ENCODE data around the gene HTR3B.
"Not testable (repeated sequence)": the region's sequence is repeated elsewhere in the genome, so short reads cannot be mapped to it uniquely, and the experiment has no call there.

Gene HTR3B

DNA sequence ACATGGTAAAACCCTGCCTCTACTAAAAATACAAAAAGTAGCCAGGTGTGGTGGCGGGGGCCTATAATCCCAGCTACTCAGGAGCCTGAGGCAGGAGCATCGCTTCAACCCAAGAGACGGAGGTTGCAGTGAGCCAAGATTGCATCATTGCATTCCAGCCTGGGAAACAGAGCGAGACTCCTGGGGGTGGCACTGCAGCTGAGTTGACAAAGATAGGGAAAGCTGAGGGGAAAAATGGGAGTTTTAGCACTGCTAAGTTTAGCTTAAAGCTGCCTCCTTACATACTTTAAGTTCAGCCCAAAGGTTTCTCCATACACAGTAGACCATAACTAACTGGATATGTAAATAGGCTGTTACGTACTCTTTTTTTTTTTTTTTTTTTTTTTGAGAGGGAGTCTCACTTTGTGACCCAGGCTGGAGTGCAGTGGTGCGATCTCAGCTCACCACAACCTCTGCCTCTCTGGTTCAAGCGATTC, 20.2 kb upstream of the HTR3B start:
- no peak for DNase-seq (ENCODE audit: low spot score)

DNA sequence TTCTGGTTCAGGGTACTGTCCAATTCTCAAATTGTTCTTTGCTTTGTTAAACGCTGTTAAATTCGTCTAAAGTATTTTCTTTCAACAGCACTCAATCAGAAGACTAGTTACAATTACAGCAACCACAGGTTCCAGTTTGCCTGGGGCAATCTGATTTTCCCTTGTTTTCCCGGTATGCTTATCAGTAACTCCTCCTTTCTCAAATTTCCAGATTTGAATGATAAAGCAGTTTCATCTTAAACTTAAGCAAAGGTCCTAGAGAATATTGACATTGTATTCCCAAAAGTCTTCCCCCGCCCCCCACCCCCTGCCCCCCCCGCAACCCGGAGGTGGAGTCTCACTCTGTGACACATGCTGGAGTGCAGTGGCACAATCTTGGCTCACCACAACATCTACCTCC, 18.7 kb upstream of the HTR3B start:
- no peak for DNase-seq (ENCODE audit: low spot score)

DNA sequence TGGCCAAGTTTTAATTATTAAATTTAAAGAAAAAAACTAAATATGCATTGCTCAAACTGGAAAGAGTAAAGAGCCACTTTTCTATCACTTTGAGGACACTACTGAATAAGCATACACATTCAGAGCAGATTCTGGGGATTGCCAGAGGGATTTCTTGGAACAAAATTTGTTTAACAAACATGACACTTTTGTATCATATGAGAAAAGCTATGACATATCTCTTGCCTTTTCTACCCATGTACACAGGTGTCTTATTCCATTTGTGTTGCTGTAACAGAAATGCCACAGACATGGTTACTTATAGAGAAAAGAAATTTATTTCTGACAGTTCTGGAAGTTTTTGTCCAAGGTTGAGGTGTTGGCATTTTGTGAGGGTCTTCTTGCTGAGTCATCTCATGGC, 15.7 kb upstream of the HTR3B start:
- DNase-seq (ENCODE audit: low spot score), result no peak

DNA sequence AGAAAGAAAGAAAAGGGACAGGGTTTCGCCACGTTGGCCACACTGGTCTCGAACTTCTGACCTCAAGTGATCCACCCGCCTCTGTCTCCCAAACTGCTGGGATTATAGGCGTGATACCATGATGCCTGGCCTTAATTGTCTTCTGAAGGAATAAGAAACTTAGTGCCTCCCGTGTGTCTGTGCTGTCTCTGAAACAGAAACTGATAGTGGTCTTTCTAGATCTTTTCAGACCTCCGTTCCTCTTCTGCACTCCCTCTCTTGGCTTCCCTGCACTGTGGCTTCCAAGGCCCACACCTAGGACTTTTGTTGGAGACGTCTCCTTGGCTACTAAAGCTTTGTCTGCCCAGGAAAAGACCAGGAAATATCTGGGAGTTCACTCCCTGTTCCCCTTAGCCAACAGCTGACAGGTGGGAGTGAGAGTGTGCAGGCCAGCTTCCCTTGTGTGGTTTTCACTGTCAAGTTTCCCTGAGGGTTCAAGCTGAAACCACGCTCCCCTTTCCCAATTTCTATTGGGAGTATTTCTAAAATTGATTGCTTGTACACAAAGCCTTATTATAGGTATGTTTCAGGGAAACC, 10.1 kb upstream of the HTR3B start:
- no peak for DNase-seq (ENCODE audit: low spot score)

DNA sequence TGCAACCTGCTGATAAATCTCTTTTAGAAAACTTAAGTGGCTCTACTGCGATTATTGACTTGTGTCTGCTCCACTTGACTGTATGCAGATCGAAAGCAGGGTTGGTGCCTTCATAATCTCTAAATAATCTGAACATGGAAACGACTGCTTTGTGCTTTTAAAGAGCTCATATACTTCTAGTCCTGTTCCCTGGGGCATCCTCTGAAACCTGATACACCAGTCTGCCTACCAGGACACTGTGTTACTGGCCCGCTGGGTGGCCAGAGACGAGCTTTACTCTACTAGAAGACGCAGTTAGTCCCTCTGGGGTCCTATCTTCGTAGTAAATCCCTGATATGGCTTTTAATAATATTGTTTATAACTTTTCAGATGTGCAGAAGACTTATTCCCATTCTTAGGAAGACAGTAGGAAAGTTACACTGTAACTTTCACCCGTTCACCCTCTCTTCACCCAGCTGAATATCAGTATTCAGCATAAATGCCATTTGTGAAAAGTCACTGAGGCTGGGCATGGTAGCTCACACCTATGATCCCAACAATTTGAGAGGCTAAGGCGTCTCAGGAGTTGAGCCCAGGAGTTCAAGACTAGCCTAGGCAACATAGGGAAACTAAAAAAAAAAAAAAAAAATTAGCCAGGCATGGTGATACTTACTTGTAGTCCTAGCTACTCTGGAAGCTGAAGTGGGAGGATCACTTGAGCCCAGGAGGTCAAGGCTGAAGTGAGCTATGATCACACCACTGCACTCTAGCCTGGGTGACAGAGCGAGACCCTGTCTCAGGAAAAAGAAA, 9.0 kb upstream of the HTR3B start:
- no peak for DNase-seq (ENCODE audit: low spot score)

DNA sequence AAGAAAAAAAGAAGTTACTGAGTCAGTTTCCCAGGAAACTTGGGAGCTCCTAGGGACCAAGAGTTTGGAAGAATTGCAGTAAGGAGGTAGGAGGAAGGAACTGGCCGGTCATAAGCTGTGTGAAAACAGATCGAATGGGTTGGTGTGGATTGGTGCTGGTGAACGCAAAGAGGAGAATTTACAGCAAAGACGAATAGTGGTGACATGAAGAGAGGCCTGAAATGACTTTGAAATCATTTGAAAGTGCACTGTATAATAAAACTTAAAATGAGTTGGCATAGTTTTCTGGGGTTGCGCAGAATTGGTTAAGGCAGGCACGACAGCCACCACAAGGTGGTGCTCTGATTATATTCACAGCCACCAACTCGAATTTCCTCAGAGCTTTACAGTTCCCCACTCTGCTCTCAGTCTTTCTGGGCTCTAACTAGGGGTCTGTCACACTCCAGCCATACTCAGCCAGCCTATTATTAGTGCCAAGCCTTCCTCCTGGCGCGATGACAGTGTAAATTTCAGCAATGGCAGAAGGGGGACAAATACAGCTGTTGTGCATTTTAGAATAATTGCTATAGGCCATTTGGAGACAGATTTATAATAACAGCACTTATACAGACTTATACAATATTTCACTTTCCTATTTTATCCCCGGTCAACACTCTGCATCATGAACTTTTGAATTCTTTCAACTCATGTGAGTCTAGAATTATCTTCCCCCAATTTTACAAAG, 8.3 kb upstream of the HTR3B start:
- no peak for DNase-seq (ENCODE audit: low spot score)

DNA sequence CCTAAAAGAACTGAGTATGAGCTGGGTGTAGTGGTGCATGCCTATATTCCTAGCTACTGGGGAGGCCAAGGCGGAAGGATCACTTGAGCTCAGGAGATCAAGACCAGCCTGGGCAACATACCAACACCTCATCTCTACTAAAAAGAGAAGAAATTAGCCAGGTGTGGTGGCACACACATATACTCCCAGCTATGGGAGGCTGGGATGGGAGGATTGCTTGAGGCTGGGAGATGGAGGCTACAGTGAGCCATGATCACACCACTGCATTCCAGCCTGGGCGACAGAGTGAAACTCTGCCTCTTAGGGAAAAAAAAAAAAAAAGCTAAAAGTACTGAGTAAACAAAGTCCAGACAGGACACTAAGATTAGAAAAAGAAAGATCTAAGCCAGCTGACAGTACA, 3.5 kb upstream of the HTR3B start:
- DNase-seq (ENCODE audit: low spot score), result no peak

DNA sequence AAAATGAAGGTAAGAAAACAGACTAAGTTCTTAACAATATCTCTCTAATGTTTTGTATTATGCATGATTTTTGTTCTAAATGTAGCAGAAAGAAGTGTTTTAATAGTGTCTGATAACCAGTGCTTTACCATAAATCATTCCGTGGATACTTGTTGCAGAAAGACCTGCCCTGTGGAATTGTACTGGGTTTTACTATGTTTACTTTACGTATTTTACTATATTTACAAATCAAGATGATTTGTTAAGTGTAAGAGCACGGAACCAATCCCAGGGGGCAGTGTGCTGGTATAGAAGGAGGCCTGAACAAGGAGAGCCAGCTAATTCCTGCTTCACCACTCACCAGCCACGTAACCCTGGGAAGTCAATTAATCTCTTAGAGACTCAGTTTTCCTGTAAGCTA, 1.4 kb downstream of the HTR3B start:
- DNase-seq (ENCODE audit: low spot score), result peak; percentile 21

DNA sequence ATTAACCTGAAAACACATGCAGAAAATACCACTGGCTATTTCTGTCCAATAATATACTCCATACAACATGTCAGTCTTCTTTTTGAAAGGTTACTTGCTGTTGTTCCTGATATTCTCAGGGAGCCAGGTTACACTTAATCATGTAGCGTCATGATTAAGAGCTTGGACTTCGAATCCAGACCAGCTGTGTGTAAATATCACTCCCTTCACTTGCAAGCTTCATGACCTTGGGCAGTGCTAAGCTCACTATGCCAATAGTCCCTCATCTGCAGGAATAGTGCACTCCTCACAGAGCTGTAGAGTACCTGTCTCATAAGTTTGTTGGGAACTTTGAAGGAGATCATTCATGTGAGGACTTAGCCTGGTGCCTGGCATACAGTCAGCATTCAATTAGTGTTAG, 1.9 kb downstream of the HTR3B start:
- no peak for DNase-seq (ENCODE audit: low spot score)

DNA sequence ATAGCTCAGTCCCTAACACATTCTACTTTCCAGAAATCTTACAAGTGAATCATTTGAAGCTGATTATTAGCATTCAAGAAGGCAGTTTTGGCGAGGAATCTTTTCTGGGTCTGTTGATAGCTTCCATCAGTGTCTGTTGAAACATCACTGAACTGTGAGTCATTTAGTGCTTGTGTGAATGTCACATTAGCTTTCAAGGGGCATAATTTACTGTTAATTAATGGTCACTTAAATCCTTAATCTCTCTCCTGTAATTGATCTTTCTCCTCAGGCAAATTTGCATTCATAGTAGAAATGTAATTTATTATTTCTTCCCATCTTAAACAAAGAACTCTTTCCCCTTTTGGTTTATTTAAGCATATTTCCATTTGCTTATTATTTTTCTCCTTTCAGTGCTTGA, 2.6 kb downstream of the HTR3B start:
- no peak for DNase-seq (ENCODE audit: low spot score)

DNA sequence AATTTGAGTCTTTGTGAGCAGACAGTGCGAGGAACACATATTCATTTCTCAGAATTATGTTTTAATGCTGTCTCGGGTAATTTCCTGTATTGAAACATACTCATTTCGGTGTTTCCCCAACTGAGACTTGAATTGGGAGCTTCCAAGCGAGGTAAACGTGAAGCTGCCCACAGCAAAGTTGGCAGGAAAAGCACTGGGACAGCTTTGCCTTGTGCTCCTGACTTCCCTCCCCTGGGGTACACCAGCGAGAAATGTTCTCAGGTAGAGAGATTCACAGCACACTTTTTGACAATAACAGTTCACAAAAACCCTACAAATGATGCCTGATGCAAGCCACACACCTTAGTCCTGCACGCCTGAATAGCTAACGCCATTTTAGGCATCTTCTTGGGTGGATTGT, 3.1 kb downstream of the HTR3B start:
- DNase-seq (ENCODE audit: low spot score), result no peak

DNA sequence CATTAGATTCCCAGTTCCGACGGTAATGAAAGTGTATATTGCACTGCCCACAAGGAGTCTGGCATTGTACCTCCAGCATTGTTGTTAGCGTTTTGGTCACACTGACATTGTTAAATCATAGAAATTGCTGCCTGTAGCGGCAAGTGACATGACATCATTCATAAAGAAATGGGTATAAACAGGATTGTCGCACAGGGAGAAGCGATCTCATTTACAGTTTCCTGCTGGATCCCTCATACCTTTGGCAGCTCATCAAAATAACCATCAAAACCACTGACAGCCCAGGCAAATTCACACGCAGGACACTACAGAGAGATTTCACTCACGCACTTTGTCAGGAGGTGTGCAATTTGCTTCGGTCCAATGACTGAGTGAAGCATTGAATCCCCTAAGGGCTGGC, 3.5 kb downstream of the HTR3B start:
- DNase-seq (ENCODE audit: low spot score), result no peak

DNA sequence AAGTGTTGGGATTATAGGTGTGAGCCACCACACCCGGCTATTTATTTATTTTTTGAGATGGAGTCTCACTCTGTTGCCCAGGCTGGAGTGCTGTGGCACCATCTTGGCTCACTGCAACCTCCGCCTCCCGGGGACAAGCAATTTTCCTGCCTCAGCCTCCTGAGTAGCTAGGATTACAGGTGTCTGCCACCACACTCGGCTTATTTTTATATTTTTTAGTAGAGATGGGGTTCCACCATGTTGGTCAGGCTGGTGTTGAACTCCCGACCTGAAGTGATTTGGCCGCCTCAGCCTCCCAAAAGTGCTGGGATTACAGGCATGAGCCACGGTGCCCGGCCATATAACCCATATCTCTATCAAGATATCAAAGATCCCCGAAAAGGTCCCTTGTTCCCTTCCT, 6.9 kb downstream of the HTR3B start:
- DNase-seq (ENCODE audit: low spot score), result not testable (repeated sequence)

DNA sequence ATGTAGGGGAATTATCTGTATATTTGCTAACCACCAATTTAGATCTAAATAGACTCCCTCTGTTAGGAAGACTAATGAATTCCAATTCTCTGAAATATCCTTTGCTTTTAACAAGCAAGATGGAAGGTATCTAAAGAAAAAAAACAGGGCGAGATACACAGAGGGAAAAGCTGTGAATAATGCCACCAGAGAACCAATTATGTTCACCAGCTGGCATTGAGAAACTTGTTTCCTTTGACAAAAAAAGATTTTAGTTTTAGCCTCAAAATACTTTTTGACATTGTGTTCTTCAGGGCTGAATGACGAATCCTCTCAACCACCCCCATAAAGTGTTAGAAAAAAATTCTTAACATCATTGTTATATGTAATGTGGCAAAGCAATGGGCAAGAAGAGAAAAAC, 19.0 kb downstream of the HTR3B start:
- no peak for DNase-seq (ENCODE audit: low spot score)

DNA sequence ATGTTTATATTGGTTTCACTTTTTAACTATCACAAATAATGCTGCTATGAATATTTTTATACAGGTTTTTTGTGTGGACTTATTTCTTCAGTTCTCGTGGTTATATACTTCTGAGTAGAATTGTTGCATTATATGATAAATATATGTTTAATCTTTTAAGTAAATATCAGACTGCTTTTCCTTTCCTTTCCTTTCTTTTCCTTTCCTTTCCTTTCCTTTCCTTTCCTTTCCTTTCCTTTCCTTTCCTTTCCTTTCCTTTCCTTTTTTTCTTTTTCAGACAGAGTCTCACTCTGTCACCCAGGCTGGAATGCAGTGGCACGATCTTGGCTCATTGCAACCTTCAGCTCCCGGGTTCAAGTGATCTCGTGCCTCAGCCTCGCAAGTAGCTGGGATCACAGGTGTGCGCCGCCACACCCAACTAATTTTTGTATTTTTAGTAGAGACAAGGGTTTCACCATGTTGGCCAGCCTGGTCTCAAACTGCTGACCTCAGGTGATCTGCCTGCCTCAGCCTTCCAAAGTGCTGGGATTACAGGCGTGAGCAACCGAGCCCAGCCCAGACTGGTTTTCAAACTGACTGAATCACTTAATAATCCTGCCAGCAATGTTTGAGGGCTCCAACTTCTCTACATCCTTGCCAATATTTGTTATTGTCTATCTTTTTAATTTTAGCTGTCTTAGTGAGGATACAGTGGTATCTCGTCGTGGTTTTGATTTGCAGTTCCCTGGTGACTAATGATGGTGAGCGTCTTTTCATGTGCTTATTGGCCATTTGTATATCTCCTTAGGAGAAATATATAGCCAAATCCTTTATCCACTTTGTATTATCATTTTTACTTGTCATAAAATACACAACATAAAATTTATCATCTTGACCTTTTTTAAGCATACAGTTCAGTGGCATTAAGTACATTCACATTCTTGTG, 21.9 kb downstream of the HTR3B start:
- no peak for DNase-seq (ENCODE audit: low spot score)

DNA sequence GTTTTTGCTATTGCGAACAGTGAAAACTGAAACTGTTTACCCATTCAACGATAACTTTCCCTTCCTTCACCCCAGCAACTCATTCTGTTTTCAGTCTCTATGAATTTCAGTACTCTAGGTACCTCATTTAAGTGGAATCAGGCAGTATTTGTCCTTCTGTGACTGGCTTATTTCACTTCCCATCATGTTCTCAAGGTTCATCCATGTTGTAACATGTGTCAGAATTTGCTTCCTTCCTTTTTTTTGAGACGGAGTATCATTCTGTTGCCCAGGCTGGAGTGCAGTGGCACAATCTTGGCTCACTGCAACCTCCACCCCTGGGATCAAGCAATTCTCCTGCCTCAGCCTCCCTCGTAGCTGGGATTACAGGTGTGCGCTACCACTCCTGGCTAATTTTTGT, 23.7 kb downstream of the HTR3B start:
- DNase-seq (ENCODE audit: low spot score), result no peak

DNA sequence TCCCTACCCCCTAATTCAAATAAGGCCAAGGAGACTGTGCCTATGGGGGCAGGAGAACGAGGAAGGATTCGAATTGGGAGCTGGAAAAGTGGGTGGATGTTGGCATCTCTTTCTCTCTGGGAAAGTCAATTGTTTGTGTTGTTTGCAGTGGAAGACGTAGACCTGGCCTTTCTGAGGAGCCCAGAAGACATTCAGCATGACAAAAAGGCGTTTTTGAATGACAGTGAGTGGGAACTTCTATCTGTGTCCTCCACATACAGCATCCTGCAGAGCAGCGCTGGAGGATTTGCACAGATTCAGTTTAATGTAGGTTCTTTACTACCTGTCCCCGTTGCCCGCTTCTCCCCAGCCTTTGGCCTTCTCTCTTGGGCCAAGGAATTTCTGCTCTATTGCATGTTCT, 28.2 kb downstream of the HTR3B start:
- DNase-seq (ENCODE audit: low spot score), result no peak

DNA sequence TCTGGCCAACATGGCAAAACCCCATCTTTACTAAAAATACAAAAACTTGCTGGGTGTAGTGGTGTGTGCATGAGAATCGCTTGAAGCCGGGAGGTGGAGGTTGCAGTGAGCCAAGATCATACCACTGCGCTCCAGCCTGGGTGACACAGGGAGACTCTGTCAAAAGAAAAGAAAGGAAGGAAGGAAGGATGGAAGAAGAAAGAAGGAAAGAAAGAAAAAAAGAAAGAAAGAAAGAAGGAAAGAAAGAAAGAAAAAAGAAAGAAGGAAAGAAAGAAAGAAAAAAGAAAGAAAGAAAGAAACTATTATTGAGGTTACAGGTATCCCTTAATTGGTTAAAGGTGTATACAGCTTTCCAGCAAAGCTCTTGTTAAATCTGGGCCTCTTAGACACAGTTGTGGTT, 29.6 kb downstream of the HTR3B start:
- not testable (repeated sequence) for DNase-seq (ENCODE audit: low spot score)

DNA sequence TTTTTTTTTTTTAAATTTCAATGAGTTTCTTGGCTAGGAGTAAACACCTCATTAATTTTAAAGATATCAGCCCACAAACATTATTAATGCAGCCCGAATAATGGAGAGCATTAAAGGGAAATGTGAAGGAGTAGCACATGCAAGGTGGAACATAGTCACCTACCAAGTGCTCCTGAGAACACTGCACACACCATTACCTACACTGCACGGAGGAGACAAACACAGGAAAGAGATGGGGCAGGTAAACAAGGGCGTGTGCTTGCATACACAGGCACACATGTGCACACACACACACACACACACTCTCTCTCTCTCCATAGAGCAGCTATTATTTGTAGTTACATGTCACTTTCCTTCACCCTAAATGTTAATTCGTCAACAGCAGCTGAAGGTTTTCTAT, 30.2 kb downstream of the HTR3B start:
- DNase-seq (ENCODE audit: low spot score), result no peak

DNA sequence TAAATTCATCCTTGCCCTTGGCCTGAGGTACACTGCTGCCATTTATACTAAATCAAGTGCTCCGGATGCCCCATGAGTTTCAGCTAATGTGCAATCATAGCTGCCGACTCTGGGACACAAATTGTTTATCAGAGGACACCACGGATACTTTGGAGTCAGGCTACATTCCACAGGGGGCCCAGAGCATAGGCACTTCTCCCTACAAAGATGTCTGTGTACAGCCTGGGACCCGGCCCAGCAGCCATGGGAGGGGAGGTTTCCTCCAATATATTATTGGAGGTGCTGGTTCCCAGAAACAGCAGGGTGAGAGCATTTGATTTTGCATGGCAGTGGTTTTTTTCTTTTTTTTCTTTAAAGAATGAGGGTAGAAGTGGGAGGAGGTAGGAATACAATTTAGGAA, 31.3 kb downstream of the HTR3B start:
- DNase-seq (ENCODE audit: low spot score), result no peak

DNA sequence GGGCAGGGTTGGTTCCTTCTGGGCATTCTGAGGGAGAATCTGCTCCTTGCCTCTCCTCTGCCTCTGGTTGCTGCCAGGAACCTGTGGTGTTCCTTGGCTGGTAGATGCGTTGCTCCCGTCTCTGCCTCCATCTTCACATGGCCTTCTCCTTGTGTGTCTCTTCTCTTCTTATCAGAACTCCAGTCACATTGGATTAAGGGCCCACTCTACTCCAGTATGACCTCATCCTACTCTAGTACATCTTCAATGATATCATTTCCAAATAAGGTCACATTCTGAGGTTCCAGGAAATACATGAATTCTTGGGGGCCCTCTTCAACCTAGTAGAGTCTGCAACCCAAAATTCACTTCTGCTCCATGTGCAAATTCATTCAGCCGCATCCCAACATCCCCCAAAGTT, 33.3 kb downstream of the HTR3B start:
- DNase-seq (ENCODE audit: low spot score), result no peak

DNA sequence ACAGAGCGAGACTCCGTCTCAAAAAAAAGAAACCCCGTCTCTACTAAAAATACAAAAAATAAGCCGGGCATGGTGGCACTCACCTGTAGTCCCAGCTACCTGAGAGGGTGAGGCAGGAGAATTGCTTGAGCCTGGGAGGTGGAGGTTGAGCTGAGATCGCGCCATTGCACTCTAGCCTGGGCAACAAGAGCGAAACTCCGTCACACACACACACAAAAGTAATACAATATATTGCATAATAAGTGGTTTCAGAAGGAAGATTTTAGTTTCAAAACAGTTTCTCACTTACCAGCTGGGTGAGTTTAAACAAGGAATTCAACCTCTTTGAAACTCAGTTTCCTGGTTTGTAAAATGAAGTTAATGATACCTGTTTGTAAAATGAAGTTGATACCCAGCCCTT, 37.7 kb downstream of the HTR3B start:
- DNase-seq (ENCODE audit: low spot score), result no peak
